Astrocyte of the spinal cord (primary cell): ENCODE results near the gene CACNA1B.

Experiments
- DNase-seq: peaks from one replicate; pipeline ENCODE4 v3.0.0; 2011; ENCODE audit warnings: low read depth, low spot score
- H3K4me3 ChIP-seq: 2 replicates; pipeline ENCODE4 v1.5.1; 2011; ENCODE audit warnings: low read depth, mild to moderate bottlenecking, low read length, moderate library complexity
- in situ Hi-C: cut with HindIII; loops from 2 replicates; pipeline ENCODE4 v1.10.0; 2017; ENCODE audit warnings: low sequenced_read_pairs
- TF ChIP-seq, protein P1 (sequence below): IDR thresholded peaks from 2 replicates; pipeline ENCODE4 v1.5.1; 2012; ENCODE audit warnings: low read depth, mild to moderate bottlenecking, low read length, inconsistent platforms

The CACNA1B gene

DNA sequence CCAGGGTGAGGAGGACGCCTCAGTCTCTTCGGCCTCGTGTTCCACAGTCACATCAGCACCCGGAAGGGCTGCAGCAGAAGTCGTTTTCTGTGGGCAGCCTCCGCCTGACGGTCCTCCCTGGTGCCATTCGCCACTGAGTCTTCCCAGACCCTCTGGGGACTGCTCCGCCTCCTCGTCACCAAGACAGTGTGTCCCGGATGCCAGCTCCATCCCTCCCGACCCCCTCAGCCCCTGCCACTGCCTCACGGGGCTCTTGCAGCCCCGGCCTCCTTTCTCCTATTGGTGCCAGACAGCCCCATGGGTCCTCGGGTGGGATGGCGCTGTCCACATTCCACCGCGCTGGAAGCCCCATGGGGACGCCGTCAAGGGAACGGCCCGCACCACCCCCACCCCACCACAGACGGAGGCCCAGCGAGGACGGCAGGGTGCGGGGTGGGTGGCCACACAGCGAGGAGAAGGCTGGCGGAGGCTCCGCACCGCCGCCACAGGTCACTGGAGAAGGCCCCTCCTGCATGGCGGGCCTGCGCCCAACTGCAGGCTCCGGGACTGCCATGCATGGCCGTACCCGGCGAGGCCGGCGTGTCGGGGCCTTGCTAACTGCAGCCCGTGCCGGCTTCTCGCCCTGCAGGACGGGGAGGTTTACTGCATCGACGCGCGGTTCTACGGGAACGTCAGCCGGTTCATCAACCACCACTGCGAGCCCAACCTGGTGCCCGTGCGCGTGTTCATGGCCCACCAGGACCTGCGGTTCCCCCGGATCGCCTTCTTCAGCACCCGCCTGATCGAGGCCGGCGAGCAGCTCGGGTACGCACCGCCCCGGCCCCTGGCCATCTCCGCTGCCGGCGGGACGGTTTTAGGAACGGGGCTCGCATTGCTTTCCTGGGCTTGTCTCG is 43.6 kb upstream of the CACNA1B start:
- no peak for DNase-seq
- in situ Hi-C loops = no loop called here
- H3K4me3 ChIP-seq = no peak overlapping the region
- TF ChIP-seq, protein P1, sequence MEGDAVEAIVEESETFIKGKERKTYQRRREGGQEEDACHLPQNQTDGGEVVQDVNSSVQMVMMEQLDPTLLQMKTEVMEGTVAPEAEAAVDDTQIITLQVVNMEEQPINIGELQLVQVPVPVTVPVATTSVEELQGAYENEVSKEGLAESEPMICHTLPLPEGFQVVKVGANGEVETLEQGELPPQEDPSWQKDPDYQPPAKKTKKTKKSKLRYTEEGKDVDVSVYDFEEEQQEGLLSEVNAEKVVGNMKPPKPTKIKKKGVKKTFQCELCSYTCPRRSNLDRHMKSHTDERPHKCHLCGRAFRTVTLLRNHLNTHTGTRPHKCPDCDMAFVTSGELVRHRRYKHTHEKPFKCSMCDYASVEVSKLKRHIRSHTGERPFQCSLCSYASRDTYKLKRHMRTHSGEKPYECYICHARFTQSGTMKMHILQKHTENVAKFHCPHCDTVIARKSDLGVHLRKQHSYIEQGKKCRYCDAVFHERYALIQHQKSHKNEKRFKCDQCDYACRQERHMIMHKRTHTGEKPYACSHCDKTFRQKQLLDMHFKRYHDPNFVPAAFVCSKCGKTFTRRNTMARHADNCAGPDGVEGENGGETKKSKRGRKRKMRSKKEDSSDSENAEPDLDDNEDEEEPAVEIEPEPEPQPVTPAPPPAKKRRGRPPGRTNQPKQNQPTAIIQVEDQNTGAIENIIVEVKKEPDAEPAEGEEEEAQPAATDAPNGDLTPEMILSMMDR = no peak

GRCh38 chr9:137834846-137835546 is 42.6 kb upstream of the CACNA1B start:
- H3K4me3 ChIP-seq = no peak overlapping the region
- DNase-seq = no peak
- in situ Hi-C loops = no loop called here
- TF ChIP-seq, protein P1 = no peak

GRCh38 chr9:137836151-137836830 is 41.3 kb upstream of the CACNA1B start:
- TF ChIP-seq, protein P1 = no peak
- in situ Hi-C loops = no loop called here

GRCh38 chr9:137836831-137837241 is 40.7 kb upstream of the CACNA1B start:
- no peak overlapping the region for H3K4me3 ChIP-seq
- DNase-seq = no peak
- in situ Hi-C loops = no loop called here
- TF ChIP-seq, protein P1 = no peak

More at GRCh38 chr9:137836151-137836830, 41.3 kb upstream of the CACNA1B start:
- DNase-seq = no peak
- H3K4me3 ChIP-seq = no peak overlapping the region

GRCh38 chr9:137837345-137838278 is 40.0 kb upstream of the CACNA1B start:
- H3K4me3 ChIP-seq = no peak overlapping the region
- no peak for DNase-seq
- TF ChIP-seq, protein P1 = no peak
- in situ Hi-C loops = no loop called here
